Activated naive CD4-positive, alpha-beta T cell treated with anti-CD3 and anti-CD28 coated beads, Interleukin-2, amount 50 U/mL, for 72 hours (primary cell): ENCODE results near the gene PTPRG. TPM values are rescaled to one million over a fixed set of nuclear protein-coding genes. Genes with fewer than 3 reads are reported as not detected.

Experiments used
- ATAC-seq, 2 donors: fragments of 150-1000 bp; cut with Tn5 transposase; 2 replicates each; pipeline ENCODE4 v1.10.0; 2021; ENCODE audit warnings: mild to moderate bottlenecking in 2 of 2, moderate library complexity in 2 of 2
- DNase-seq, 2 donors: peaks; one replicate each; pipeline ENCODE4 v3.0.0; 2021 to 2022; ENCODE audit warnings: low spot score in 2 of 2
- H3K27ac Mint-ChIP-seq, 2 donors: one replicate each; pipeline ENCODE4 v1.8.0; 2022; ENCODE audit warnings: mild to moderate bottlenecking in 2 of 2, mixed read lengths in 2 of 2
- H3K36me3 Mint-ChIP-seq, 2 donors: one replicate each; pipeline ENCODE4 v1.8.0; 2022; ENCODE audit warnings: mixed read lengths in 2 of 2
- H3K9me3 Mint-ChIP-seq, 2 donors: one replicate each; pipeline ENCODE4 v1.8.0; 2022; ENCODE audit warnings: mixed read lengths in 2 of 2
- total RNA-seq, 2 donors: library from RNA; stranded (reverse); gene quantifications; one replicate each; pipeline ENCODE4 v1.2.3, GENCODE V29; 2022

Gene PTPRG
- total RNA-seq, 2 donors from 2014 or later, result 0.11 to 0.45 TPM

- no peak for ATAC-seq
Observed at GRCh38 chr3:61940236-61940635, 378.9 kb downstream of the PTPRG start.

GRCh38 chr3:61943975-61944374 lies 382.6 kb downstream of the PTPRG start:
- Mint-ChIP-seq H3K27ac (no peak overlapping the region), H3K36me3 (no peaks in the 10 kb centered on the region), H3K9me3 (no peaks in the 10 kb centered on the region)
- ATAC-seq (no peak), DNase-seq (no peak)

More at GRCh38 chr3:61940236-61940635, 378.9 kb downstream of the PTPRG start:
- peaks cover under 1% of the 10 kb centered on the region in 2 donors for H3K9me3 Mint-ChIP-seq
- no peak for DNase-seq
- H3K27ac Mint-ChIP-seq, result no peak overlapping the region
- H3K36me3 Mint-ChIP-seq, result peaks cover 0 to 1% of the 10 kb centered on the region in 2 donors

- no peak for ATAC-seq
- DNase-seq, result no peak
- no peak overlapping the region for H3K27ac Mint-ChIP-seq
- H3K9me3 Mint-ChIP-seq, result no peaks in the 10 kb centered on the region
- H3K36me3 Mint-ChIP-seq, result no peaks in the 10 kb centered on the region
Observed at GRCh38 chr3:61944726-61945125, 383.4 kb downstream of the PTPRG start.

- no peaks in the 10 kb centered on the region for H3K36me3 Mint-ChIP-seq
- no peak for ATAC-seq
- H3K27ac Mint-ChIP-seq, result no peak overlapping the region
- no peak for DNase-seq
- no peaks in the 10 kb centered on the region for H3K9me3 Mint-ChIP-seq
Observed at GRCh38 chr3:61945657-61946056, 384.3 kb downstream of the PTPRG start.

GRCh38 chr3:61946570-61947324 lies 385.4 kb downstream of the PTPRG start:
- Mint-ChIP-seq H3K36me3 (no peaks in the 10 kb centered on the region), H3K27ac (no peak overlapping the region), H3K9me3 (no peaks in the 10 kb centered on the region)
- DNase-seq, result no peak
- no peak for ATAC-seq

- no peaks in the 10 kb centered on the region for H3K36me3 Mint-ChIP-seq
- DNase-seq (no peak), ATAC-seq (no peak)
- no peaks in the 10 kb centered on the region for H3K9me3 Mint-ChIP-seq
- H3K27ac Mint-ChIP-seq, result no peak overlapping the region
Observed at GRCh38 chr3:61947456-61947855, 386.1 kb downstream of the PTPRG start.

- DNase-seq (no peak), ATAC-seq (no peak)
- no peak overlapping the region for H3K27ac Mint-ChIP-seq
- H3K36me3 Mint-ChIP-seq, result no peaks in the 10 kb centered on the region
- no peaks in the 10 kb centered on the region for H3K9me3 Mint-ChIP-seq
Observed at GRCh38 chr3:61948699-61949305, 387.4 kb downstream of the PTPRG start.

GRCh38 chr3:61954097-61954540 lies 392.7 kb downstream of the PTPRG start:
- H3K36me3 Mint-ChIP-seq, result no peaks in the 10 kb centered on the region
- H3K9me3 Mint-ChIP-seq, result no peaks in the 10 kb centered on the region
- ATAC-seq (no peak), DNase-seq (no peak)
- H3K27ac Mint-ChIP-seq, result no peak overlapping the region

GRCh38 chr3:61955483-61955882 lies 394.1 kb downstream of the PTPRG start:
- Mint-ChIP-seq H3K9me3 (no peaks in the 10 kb centered on the region), H3K27ac (no peak overlapping the region), H3K36me3 (no peaks in the 10 kb centered on the region)
- DNase-seq (no peak), ATAC-seq (no peak)

- DNase-seq, result no peak
- no peak for ATAC-seq
- H3K9me3 Mint-ChIP-seq, result no peaks in the 10 kb centered on the region
- no peak overlapping the region for H3K27ac Mint-ChIP-seq
- no peaks in the 10 kb centered on the region for H3K36me3 Mint-ChIP-seq
Observed at GRCh38 chr3:61956236-61956635, 394.9 kb downstream of the PTPRG start.

- ATAC-seq, result no peak
- Mint-ChIP-seq H3K9me3 (no peaks in the 10 kb centered on the region), H3K27ac (no peak overlapping the region), H3K36me3 (no peaks in the 10 kb centered on the region)
- no peak for DNase-seq
Observed at GRCh38 chr3:61957259-61957658, 395.9 kb downstream of the PTPRG start.

- Mint-ChIP-seq H3K9me3 (peaks cover 0 to 5% of the 10 kb centered on the region in 2 donors), H3K27ac (no peak overlapping the region), H3K36me3 (no peaks in the 10 kb centered on the region)
- no peak for DNase-seq
- ATAC-seq, result no peak
Observed at GRCh38 chr3:61960976-61961375, 399.6 kb downstream of the PTPRG start.

- no peak overlapping the region for H3K27ac Mint-ChIP-seq
- no peaks in the 10 kb centered on the region for H3K36me3 Mint-ChIP-seq
- ATAC-seq (no peak), DNase-seq (no peak)
- H3K9me3 Mint-ChIP-seq, result peaks cover 0 to 7% of the 10 kb centered on the region in 2 donors
Observed at GRCh38 chr3:61961900-61962299, 400.5 kb downstream of the PTPRG start.

GRCh38 chr3:61964566-61964965 lies 403.2 kb downstream of the PTPRG start:
- no peaks in the 10 kb centered on the region for H3K36me3 Mint-ChIP-seq
- no peak for ATAC-seq
- H3K9me3 Mint-ChIP-seq, result peaks cover 0 to 7% of the 10 kb centered on the region in 2 donors
- H3K27ac Mint-ChIP-seq, result no peak overlapping the region
- DNase-seq, result no peak

- Mint-ChIP-seq H3K27ac (no peak overlapping the region), H3K36me3 (no peaks in the 10 kb centered on the region), H3K9me3 (peaks cover 0 to 7% of the 10 kb centered on the region in 2 donors)
- DNase-seq, result no peak
- no peak for ATAC-seq
Observed at GRCh38 chr3:61965770-61966131, 404.4 kb downstream of the PTPRG start.

- H3K36me3 Mint-ChIP-seq, result no peaks in the 10 kb centered on the region
- peaks cover 0 to 7% of the 10 kb centered on the region in 2 donors for H3K9me3 Mint-ChIP-seq
- ATAC-seq (no peak), DNase-seq (no peak)
- no peak overlapping the region for H3K27ac Mint-ChIP-seq
Observed at GRCh38 chr3:61966200-61966599, 404.8 kb downstream of the PTPRG start.

GRCh38 chr3:61967019-61967418 lies 405.6 kb downstream of the PTPRG start:
- H3K36me3 Mint-ChIP-seq, result peaks cover 0 to 3% of the 10 kb centered on the region in 2 donors
- H3K9me3 Mint-ChIP-seq, result peaks cover 2 to 9% of the 10 kb centered on the region in 2 donors
- no peak for ATAC-seq
- DNase-seq, result no peak
- H3K27ac Mint-ChIP-seq, result no peak overlapping the region

GRCh38 chr3:61967937-61968336 lies 406.6 kb downstream of the PTPRG start:
- DNase-seq, result no peak
- Mint-ChIP-seq H3K27ac (no peak overlapping the region), H3K36me3 (peaks cover 0 to 5% of the 10 kb centered on the region in 2 donors)

More at GRCh38 chr3:61967937-61968336, 406.6 kb downstream of the PTPRG start:
- peaks cover 3 to 11% of the 10 kb centered on the region in 2 donors for H3K9me3 Mint-ChIP-seq
- ATAC-seq, result no peak
